ENCODE data around the gene ANXA6.

ANXA6 gene

DNA sequence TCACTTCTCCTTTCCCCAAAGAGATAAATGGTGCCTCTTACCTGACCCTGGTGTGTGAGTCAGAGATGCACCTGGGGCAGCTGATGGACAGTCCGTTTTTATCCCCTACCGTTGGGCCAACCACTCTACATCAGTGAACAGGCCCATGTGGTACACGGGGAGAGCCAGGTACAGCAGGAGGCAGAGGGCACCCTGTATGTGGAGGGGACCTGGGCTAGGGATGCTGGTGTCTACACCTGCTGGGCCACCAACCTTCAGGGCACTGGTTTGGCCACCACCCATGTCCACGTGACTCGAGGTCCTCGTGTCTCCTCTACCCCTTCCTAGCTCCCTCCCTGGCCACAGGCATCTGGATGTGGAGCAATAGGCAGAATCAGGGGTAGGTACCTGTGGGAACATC lies 22.7 kb upstream of the ANXA6 start:
- ATAC-seq = no peak
- no peak for TF ChIP-seq ISL1 (CRISPR knock-in tag; IDR thresholded peaks at IDR 0.05)
- no peak for TF ChIP-seq ZNF565 (CRISPR knock-in tag; conservative IDR thresholded peaks at IDR 0.05; ENCODE audit: low read depth)
- TF ChIP-seq ZFP3 (CRISPR knock-in tag; IDR thresholded peaks at IDR 0.05) = no peak
- TF ChIP-seq, protein P1, sequence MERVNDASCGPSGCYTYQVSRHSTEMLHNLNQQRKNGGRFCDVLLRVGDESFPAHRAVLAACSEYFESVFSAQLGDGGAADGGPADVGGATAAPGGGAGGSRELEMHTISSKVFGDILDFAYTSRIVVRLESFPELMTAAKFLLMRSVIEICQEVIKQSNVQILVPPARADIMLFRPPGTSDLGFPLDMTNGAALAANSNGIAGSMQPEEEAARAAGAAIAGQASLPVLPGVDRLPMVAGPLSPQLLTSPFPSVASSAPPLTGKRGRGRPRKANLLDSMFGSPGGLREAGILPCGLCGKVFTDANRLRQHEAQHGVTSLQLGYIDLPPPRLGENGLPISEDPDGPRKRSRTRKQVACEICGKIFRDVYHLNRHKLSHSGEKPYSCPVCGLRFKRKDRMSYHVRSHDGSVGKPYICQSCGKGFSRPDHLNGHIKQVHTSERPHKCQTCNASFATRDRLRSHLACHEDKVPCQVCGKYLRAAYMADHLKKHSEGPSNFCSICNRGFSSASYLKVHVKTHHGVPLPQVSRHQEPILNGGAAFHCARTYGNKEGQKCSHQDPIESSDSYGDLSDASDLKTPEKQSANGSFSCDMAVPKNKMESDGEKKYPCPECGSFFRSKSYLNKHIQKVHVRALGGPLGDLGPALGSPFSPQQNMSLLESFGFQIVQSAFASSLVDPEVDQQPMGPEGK (CRISPR knock-in tag; IDR thresholded peaks at IDR 0.05; ENCODE audit: borderline replicate concordance) = no peak
- no peak for TF ChIP-seq TOX (CRISPR knock-in tag; IDR thresholded peaks at IDR 0.05; ENCODE audit: borderline replicate concordance)
- no peak for TF ChIP-seq OSR1 (CRISPR knock-in tag; IDR thresholded peaks at IDR 0.05)
- TF ChIP-seq SNAI2 (CRISPR knock-in tag; IDR thresholded peaks at IDR 0.05) = no peak
- TF ChIP-seq CSDC2 (CRISPR knock-in tag; IDR thresholded peaks at IDR 0.05) = no peak

DNA sequence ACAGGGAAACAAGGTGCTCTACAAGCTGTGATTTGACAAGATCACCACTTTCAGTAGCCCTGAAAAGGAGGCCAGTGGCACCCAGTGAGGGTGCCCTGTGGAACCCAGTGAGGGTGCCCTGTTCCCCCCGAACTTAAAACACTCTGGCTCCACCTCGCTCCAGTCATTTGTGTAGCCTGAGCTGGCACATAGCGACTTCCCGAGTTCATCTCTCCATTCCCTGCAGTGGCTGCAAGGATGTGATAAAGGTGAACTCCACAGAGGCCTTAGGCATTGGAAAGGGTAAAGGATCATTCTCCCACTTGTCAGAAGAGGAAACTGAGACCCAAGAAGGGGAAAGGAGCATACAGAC lies 21.9 kb upstream of the ANXA6 start:
- TF ChIP-seq, protein P2, sequence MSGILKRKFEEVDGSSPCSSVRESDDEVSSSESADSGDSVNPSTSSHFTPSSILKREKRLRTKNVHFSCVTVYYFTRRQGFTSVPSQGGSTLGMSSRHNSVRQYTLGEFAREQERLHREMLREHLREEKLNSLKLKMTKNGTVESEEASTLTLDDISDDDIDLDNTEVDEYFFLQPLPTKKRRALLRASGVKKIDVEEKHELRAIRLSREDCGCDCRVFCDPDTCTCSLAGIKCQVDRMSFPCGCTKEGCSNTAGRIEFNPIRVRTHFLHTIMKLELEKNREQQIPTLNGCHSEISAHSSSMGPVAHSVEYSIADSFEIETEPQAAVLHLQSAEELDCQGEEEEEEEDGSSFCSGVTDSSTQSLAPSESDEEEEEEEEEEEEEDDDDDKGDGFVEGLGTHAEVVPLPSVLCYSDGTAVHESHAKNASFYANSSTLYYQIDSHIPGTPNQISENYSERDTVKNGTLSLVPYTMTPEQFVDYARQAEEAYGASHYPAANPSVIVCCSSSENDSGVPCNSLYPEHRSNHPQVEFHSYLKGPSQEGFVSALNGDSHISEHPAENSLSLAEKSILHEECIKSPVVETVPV (CRISPR knock-in tag; IDR thresholded peaks at IDR 0.05) = no peak
- TF ChIP-seq ZNF8 (CRISPR knock-in tag; IDR thresholded peaks at IDR 0.05) = no peak
- TF ChIP-seq, protein P3, sequence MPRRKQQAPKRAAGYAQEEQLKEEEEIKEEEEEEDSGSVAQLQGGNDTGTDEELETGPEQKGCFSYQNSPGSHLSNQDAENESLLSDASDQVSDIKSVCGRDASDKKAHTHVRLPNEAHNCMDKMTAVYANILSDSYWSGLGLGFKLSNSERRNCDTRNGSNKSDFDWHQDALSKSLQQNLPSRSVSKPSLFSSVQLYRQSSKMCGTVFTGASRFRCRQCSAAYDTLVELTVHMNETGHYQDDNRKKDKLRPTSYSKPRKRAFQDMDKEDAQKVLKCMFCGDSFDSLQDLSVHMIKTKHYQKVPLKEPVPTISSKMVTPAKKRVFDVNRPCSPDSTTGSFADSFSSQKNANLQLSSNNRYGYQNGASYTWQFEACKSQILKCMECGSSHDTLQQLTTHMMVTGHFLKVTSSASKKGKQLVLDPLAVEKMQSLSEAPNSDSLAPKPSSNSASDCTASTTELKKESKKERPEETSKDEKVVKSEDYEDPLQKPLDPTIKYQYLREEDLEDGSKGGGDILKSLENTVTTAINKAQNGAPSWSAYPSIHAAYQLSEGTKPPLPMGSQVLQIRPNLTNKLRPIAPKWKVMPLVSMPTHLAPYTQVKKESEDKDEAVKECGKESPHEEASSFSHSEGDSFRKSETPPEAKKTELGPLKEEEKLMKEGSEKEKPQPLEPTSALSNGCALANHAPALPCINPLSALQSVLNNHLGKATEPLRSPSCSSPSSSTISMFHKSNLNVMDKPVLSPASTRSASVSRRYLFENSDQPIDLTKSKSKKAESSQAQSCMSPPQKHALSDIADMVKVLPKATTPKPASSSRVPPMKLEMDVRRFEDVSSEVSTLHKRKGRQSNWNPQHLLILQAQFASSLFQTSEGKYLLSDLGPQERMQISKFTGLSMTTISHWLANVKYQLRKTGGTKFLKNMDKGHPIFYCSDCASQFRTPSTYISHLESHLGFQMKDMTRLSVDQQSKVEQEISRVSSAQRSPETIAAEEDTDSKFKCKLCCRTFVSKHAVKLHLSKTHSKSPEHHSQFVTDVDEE (CRISPR knock-in tag; IDR thresholded peaks at IDR 0.05) = no peak
- TF ChIP-seq RARB (CRISPR knock-in tag; IDR thresholded peaks at IDR 0.05) = no peak
- TF ChIP-seq CSDC2 (CRISPR knock-in tag; IDR thresholded peaks at IDR 0.05) = no peak
- TF ChIP-seq ISL1 (CRISPR knock-in tag; IDR thresholded peaks at IDR 0.05) = no peak
- TF ChIP-seq CREB5 (CRISPR knock-in tag; IDR thresholded peaks at IDR 0.05; ENCODE audit: low read depth) = no peak
- TF ChIP-seq ZFP30 (CRISPR knock-in tag; IDR thresholded peaks at IDR 0.05) = no peak
- TF ChIP-seq SNAI2 (CRISPR knock-in tag; IDR thresholded peaks at IDR 0.05) = no peak
- no peak for TF ChIP-seq ZNF70 (CRISPR knock-in tag; IDR thresholded peaks at IDR 0.05)
- TF ChIP-seq ZC3H10 (CRISPR knock-in tag; IDR thresholded peaks at IDR 0.05) = no peak
- no peak for TF ChIP-seq ARNTL (CRISPR knock-in tag; IDR thresholded peaks at IDR 0.05; ENCODE audit: borderline replicate concordance, low read depth)
- TF ChIP-seq OSR1 (CRISPR knock-in tag; IDR thresholded peaks at IDR 0.05) = no peak
- TF ChIP-seq TCF4 (CRISPR knock-in tag; IDR thresholded peaks at IDR 0.05; ENCODE audit: borderline replicate concordance) = no peak
- TF ChIP-seq ZFP3 (CRISPR knock-in tag; IDR thresholded peaks at IDR 0.05) = no peak
- TF ChIP-seq GLIS3 (CRISPR knock-in tag; IDR thresholded peaks at IDR 0.05) = no peak
- no peak for TF ChIP-seq ESRRG (CRISPR knock-in tag; IDR thresholded peaks at IDR 0.05)
- TF ChIP-seq, protein P1 (CRISPR knock-in tag; IDR thresholded peaks at IDR 0.05; ENCODE audit: borderline replicate concordance) = no peak
- no peak for TF ChIP-seq ZNF565 (CRISPR knock-in tag; conservative IDR thresholded peaks at IDR 0.05; ENCODE audit: low read depth)
- no peak for TF ChIP-seq BACH2 (CRISPR knock-in tag; IDR thresholded peaks at IDR 0.05; ENCODE audit: borderline replicate concordance)
- ATAC-seq = no peak

GRCh38 chr5:151178777-151179488 lies 21.4 kb upstream of the ANXA6 start:
- ATAC-seq = no peak
- TF ChIP-seq ZNF8 (CRISPR knock-in tag; IDR thresholded peaks at IDR 0.05) (no peak), SNAI2 (CRISPR knock-in tag; IDR thresholded peaks at IDR 0.05) (no peak), ZFP3 (CRISPR knock-in tag; IDR thresholded peaks at IDR 0.05) (no peak), BACH2 (CRISPR knock-in tag; IDR thresholded peaks at IDR 0.05; ENCODE audit: borderline replicate concordance) (no peak), OSR1 (CRISPR knock-in tag; IDR thresholded peaks at IDR 0.05) (no peak), POU6F1 (CRISPR knock-in tag; IDR thresholded peaks at IDR 0.05; ENCODE audit: borderline replicate concordance, low read depth) (no peak), CSDC2 (CRISPR knock-in tag; IDR thresholded peaks at IDR 0.05) (no peak), ZNF70 (CRISPR knock-in tag; IDR thresholded peaks at IDR 0.05) (no peak), GLIS3 (CRISPR knock-in tag; IDR thresholded peaks at IDR 0.05) (no peak), ZNF565 (CRISPR knock-in tag; conservative IDR thresholded peaks at IDR 0.05; ENCODE audit: low read depth) (no peak)
- TF ChIP-seq, protein P3 (CRISPR knock-in tag; IDR thresholded peaks at IDR 0.05) = no peak

All from SK-N-SH treated with all-trans-retinoic acid at 6 μM for 48 hours (cell line).